Prostate gland (tissue), 2 donors: ENCODE results near the gene RACGAP1. TPM values are rescaled to one million over a fixed set of nuclear protein-coding genes. Genes with fewer than 3 reads are reported as not detected.

Experiments used
- DNase-seq: peaks from one replicate; pipeline ENCODE4 v3.0.0-alpha.2; 2019; ENCODE audit warnings: low spot score
- H3K27ac ChIP-seq, 2 donors: fragments of 200-600 bp; sonication (generic); 2 replicates each; pipeline ENCODE4 v1.5.1; 2017 to 2019
- H3K27me3 ChIP-seq: fragments of 200-600 bp; sonication (generic); replicated peaks from 2 replicates; pipeline ENCODE4 v1.5.1; 2019; ENCODE audit not compliant: insufficient read depth
- H3K36me3 ChIP-seq, 2 donors: fragments of 200-600 bp; sonication (generic); 1 replicate in 1 of 2; 2 replicates in 1 of 2; pipeline versions ENCODE4 v1.5.1 to v1.8.1; 2017 to 2019
- H3K4me1 ChIP-seq: fragments of 200-600 bp; sonication (generic); replicated peaks from 2 replicates; pipeline ENCODE4 v1.5.1; 2019
- H3K4me3 ChIP-seq, 2 donors: fragments of 200-600 bp; sonication (generic); 2 replicates each; pipeline ENCODE4 v1.5.1; 2017 to 2019
- H3K9me3 ChIP-seq: fragments of 200-600 bp; sonication (generic); 2 replicates; pipeline ENCODE4 v1.5.1; 2017
- POLR2A ChIP-seq: fragments of 450-650 bp; IDR thresholded peaks from one replicate; pipeline ENCODE4 v1.6.1; 2016; ENCODE audit warnings: antibody characterized with exemption, mild to moderate bottlenecking
- POLR2AphosphoS5 ChIP-seq: sonication (generic); formaldehyde crosslinking; IDR thresholded peaks from one replicate; pipeline ENCODE4 v1.6.1; 2017; ENCODE audit warnings: antibody characterized with exemption
- WGBS: methylation state at CpG from one replicate; pipeline ENCODE4 v1.1.5; 2018; 5-methylcytosine and 5-hydroxymethylcytosine counted together
- intact Hi-C: fragments of 100-400 bp; cut with DNase I; formaldehyde crosslinking; loops from one replicate; pipeline ENCODE4 v1.14.2; 2022
- total RNA-seq, 2 donors: library from RNA; depleted of rRNA; stranded (reverse); fragments of >200 nt; gene quantifications; one replicate each; pipeline ENCODE4 v1.1.0, GENCODE V29; 2016
- TF ChIP-seq, protein P1 (sequence below), 4 experiments: fragments of 200-600 bp in 2 of 4; fragments of 450-650 bp in 2 of 4; sonication (generic) in 2 of 4; IDR thresholded peaks; 1 replicate in 3 of 4; 2 replicates in 1 of 4; pipeline ENCODE4 v1.5.1; 2016 to 2019; ENCODE audit warnings: antibody characterized with exemption in 4 of 4, mild to moderate bottlenecking in 2 of 4, moderate library complexity in 2 of 4

RACGAP1 gene
- total RNA-seq, 2 donors from 2014 or later, result 9.1 to 18.9 TPM

GRCh38 chr12:50062728-50063460 is 37.6 kb upstream of the RACGAP1 start:
- intact Hi-C loops, result loop anchor here (5.0 kb wide), 1 partner anchor 196 kb away; no protein-coding TSS in a partner anchor
- Histone ChIP-seq H3K27me3 (no peaks in the 10 kb centered on the region), H3K4me3 (no peak overlapping the region), H3K9me3 (no peaks in the 10 kb centered on the region), H3K27ac (no peak overlapping the region), H3K4me1 (no peaks in the 10 kb centered on the region), H3K36me3 (no peaks in the 10 kb centered on the region)
- 74% methylated on average over 5 of the region's 5 CpGs for WGBS
- DNase-seq, result no peak
- TF ChIP-seq POLR2A (no peak), POLR2AphosphoS5 (no peak)
- TF ChIP-seq, protein P1, sequence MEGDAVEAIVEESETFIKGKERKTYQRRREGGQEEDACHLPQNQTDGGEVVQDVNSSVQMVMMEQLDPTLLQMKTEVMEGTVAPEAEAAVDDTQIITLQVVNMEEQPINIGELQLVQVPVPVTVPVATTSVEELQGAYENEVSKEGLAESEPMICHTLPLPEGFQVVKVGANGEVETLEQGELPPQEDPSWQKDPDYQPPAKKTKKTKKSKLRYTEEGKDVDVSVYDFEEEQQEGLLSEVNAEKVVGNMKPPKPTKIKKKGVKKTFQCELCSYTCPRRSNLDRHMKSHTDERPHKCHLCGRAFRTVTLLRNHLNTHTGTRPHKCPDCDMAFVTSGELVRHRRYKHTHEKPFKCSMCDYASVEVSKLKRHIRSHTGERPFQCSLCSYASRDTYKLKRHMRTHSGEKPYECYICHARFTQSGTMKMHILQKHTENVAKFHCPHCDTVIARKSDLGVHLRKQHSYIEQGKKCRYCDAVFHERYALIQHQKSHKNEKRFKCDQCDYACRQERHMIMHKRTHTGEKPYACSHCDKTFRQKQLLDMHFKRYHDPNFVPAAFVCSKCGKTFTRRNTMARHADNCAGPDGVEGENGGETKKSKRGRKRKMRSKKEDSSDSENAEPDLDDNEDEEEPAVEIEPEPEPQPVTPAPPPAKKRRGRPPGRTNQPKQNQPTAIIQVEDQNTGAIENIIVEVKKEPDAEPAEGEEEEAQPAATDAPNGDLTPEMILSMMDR (IDR thresholded peaks at IDR 0.05), result no peak

DNA sequence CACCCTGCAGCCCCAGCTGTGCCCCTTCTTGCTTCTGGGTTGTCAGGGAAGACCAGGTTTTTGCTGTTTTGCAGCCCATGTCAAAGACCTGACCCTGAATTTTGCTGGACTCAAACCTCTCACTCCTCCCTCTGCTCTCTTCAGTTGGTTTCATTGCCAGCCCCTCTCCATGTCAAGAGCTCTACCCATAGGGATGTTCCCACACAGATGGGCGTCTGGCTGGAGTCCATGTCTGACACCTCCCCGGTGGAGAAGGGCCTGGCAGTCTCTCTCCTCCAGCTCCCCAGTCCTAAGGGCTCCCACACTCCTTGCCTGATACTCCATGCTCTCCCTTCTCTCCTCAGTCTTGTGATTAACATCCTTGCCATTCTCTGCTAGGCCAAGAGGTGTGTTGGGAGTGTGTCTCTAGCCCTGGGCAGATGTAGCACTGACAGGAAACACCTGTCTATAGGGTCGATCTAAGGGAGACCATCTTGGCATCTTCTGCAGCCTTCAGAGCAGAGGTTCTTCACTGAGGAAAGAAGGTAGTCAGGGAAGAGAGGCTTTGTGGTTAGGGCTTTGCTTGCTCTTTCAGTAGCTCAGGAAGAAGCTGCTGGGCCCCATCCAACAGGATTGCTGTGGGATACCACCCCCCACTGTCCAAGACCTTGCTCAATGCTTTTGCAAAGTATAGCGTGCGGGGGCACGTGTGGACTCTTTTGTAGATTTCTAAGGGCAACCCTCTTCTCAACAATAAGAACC is 36.8 kb upstream of the RACGAP1 start:
- no peak for DNase-seq
- Histone ChIP-seq H3K9me3 (no peaks in the 10 kb centered on the region), H3K27me3 (no peaks in the 10 kb centered on the region), H3K4me1 (no peaks in the 10 kb centered on the region), H3K36me3 (no peaks in the 10 kb centered on the region), H3K4me3 (no peak overlapping the region), H3K27ac (no peak overlapping the region)
- intact Hi-C loops, result loop anchor here (5.0 kb wide), 1 partner anchor 195 kb away; no protein-coding TSS in a partner anchor
- 65% methylated on average over 6 of the region's 6 CpGs for WGBS
- TF ChIP-seq POLR2AphosphoS5, result no peak

DNA sequence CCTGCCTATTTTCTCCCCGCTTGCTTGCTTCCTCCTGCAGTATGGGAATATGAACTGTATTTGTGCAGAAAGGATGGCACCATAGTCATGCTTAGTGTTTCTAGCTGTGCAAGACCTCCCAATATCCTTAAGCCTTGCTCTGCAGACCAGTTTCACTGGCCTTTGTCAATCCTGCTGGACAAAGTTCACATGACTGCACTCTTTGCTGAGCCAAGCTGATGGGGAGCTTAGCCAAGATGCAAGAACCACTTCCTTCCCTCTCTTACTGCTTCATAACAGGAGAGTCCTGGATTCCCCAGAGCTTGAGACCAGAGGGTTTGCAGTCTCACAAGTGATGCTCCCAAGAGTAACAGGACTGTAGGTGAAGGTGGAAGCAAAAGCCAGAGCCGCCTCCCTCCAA is 35.9 kb upstream of the RACGAP1 start:
- no peak overlapping the region for H3K4me3 ChIP-seq
- TF ChIP-seq POLR2A (no peak), POLR2AphosphoS5 (no peak)
- TF ChIP-seq, protein P1 (IDR thresholded peaks at IDR 0.05), result no peak
- H3K27ac ChIP-seq, result no peak overlapping the region
- no peaks in the 10 kb centered on the region for H3K27me3 ChIP-seq
- intact Hi-C loops, result loop anchor here (5.0 kb wide), 1 partner anchor 194 kb away; no protein-coding TSS in a partner anchor
- H3K4me1 ChIP-seq, result no peaks in the 10 kb centered on the region
- no peak for DNase-seq
- 89% methylated on average over 2 of the region's 2 CpGs for WGBS
- H3K36me3 ChIP-seq, result no peaks in the 10 kb centered on the region
- H3K9me3 ChIP-seq, result no peaks in the 10 kb centered on the region

DNA sequence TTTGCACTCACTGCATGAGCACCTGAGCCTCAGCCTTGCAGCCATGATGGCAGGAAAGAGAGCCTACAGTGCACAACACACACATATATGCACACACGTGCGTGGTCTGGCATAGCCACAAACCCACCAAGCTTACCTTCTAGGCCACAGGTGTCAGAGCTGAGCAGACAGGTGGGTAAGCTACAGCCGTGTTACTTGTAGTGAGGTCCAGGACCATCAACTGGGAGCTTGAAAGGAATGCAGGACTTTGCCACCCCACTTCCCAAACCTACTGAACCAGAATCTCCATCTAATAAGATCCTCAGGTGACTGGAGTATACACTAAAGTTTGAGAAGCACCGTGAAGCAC is 34.8 kb upstream of the RACGAP1 start:
- H3K36me3 ChIP-seq, result no peaks in the 10 kb centered on the region
- H3K27ac ChIP-seq, result no peak overlapping the region
- H3K4me1 ChIP-seq, result no peaks in the 10 kb centered on the region
- 70% methylated on average over 4 of the region's 4 CpGs for WGBS
- TF ChIP-seq POLR2A, result no peak
- TF ChIP-seq, protein P1 (IDR thresholded peaks at IDR 0.05), result no peak
- no peak for TF ChIP-seq POLR2AphosphoS5
- DNase-seq, result no peak
- no peaks in the 10 kb centered on the region for H3K27me3 ChIP-seq
- H3K9me3 ChIP-seq, result no peaks in the 10 kb centered on the region
- intact Hi-C loops, result loop anchor here (5.0 kb wide), 1 partner anchor 193 kb away; no protein-coding TSS in a partner anchor
- H3K4me3 ChIP-seq, result no peak overlapping the region

DNA sequence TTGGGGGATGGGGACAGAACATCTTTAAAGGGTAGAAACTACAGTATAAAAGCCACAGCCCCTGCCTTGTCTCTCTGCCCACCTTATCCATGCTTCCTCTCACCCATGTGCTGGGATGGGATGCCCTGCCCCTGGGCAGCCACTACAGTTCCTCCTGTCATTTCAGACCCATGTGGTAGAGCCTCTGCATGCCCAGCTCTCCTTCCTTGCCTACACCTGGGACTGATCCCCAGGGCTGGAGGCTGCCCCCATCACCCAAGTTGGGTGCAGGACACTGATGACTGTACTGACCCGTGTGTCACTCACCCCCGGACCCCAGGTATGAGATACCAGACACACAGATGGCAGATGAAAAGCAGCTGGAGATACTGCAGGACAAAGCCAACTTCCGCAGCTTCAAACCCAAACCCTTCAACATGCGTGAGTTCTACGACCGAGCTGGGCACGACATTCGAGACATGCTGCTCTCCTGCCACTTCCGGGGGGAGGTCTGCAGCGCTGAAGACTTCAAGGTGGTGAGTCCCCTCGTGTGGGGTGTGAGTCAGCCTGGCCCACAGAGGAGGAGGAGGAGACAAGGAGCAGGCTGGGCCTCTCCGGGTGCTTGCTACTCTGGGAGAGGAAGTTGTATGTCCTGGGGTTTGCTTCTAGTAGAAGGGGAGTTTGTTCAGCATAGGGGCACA is 34.3 kb upstream of the RACGAP1 start:
- Histone ChIP-seq H3K36me3 (no peaks in the 10 kb centered on the region), H3K27ac (no peak overlapping the region), H3K4me1 (no peaks in the 10 kb centered on the region), H3K27me3 (no peaks in the 10 kb centered on the region), H3K4me3 (no peak overlapping the region), H3K9me3 (no peaks in the 10 kb centered on the region)
- no peak for TF ChIP-seq POLR2A
- TF ChIP-seq POLR2AphosphoS5, result no peak
- TF ChIP-seq, protein P1 (IDR thresholded peaks at IDR 0.05), result no peak
- DNase-seq, result no peak
- 80% methylated on average over 12 of the region's 12 CpGs for WGBS
- intact Hi-C loops, result loop anchor here (5.0 kb wide), 2 partner anchors 92 to 192 kb away; no protein-coding TSS in a partner anchor
